ENCODE results near the gene RAD23A. TPM values are rescaled to one million over a fixed set of nuclear protein-coding genes. Genes with fewer than 3 reads are reported as not detected.
A peak's percentile ranks its signal among the peaks of the same experiment; 100 is the strongest.

RAD23A gene
- total and polyA plus RNA-seq, 9 of the 15 experiments (the other 6 are each of a cell fraction or from before 2014, with no cell fraction given), result 9.5 to 181 (median 101) TPM

GRCh38 chr19:12937093-12937926 lies 8.4 kb upstream of the RAD23A start (continued):
- no peak for TF ChIP-seq KAT2B (IDR thresholded peaks at IDR 0.05; ENCODE audit: low read depth, low read length)
- no peak for TF ChIP-seq ZNF57 (CRISPR knock-in tag; IDR thresholded peaks at IDR 0.05)
- no peak for TF ChIP-seq HLTF (IDR thresholded peaks at IDR 0.05)
- TF ChIP-seq KLF16 (IDR thresholded peaks at IDR 0.05), result no peak
- TF ChIP-seq, protein P1, sequence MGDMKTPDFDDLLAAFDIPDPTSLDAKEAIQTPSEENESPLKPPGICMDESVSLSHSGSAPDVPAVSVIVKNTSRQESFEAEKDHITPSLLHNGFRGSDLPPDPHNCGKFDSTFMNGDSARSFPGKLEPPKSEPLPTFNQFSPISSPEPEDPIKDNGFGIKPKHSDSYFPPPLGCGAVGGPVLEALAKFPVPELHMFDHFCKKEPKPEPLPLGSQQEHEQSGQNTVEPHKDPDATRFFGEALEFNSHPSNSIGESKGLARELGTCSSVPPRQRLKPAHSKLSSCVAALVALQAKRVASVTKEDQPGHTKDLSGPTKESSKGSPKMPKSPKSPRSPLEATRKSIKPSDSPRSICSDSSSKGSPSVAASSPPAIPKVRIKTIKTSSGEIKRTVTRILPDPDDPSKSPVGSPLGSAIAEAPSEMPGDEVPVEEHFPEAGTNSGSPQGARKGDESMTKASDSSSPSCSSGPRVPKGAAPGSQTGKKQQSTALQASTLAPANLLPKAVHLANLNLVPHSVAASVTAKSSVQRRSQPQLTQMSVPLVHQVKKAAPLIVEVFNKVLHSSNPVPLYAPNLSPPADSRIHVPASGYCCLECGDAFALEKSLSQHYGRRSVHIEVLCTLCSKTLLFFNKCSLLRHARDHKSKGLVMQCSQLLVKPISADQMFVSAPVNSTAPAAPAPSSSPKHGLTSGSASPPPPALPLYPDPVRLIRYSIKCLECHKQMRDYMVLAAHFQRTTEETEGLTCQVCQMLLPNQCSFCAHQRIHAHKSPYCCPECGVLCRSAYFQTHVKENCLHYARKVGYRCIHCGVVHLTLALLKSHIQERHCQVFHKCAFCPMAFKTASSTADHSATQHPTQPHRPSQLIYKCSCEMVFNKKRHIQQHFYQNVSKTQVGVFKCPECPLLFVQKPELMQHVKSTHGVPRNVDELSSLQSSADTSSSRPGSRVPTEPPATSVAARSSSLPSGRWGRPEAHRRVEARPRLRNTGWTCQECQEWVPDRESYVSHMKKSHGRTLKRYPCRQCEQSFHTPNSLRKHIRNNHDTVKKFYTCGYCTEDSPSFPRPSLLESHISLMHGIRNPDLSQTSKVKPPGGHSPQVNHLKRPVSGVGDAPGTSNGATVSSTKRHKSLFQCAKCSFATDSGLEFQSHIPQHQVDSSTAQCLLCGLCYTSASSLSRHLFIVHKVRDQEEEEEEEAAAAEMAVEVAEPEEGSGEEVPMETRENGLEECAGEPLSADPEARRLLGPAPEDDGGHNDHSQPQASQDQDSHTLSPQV (IDR thresholded peaks at IDR 0.05), result 0 out of 2 replicates have a peak, but pooled peaks have one; percentile 53
- peak; percentile 4; the same call in 1 of the 2 replicates for TF ChIP-seq TAL1 (IDR thresholded peaks at IDR 0.05)
- no peak for TF ChIP-seq FOXM1 (IDR thresholded peaks at IDR 0.05; ENCODE audit: low read depth)
- TF ChIP-seq FOXM1 (CRISPR knock-in tag; IDR thresholded peaks at IDR 0.05; ENCODE audit: low read depth), result 0 out of 2 replicates have a peak, but pooled peaks have one; percentile 9
- TF ChIP-seq THAP12 (CRISPR knock-in tag; IDR thresholded peaks at IDR 0.05), result no peak
- no peak for TF ChIP-seq ZKSCAN3 (CRISPR knock-in tag; IDR thresholded peaks at IDR 0.05)
- TF ChIP-seq MLLT1 (IDR thresholded peaks at IDR 0.05), result no peak
- no peak for TF ChIP-seq NFATC3 (IDR thresholded peaks at IDR 0.05)
- no peak for TF ChIP-seq ZNF3 (CRISPR knock-in tag; IDR thresholded peaks at IDR 0.05)
- no peak for TF ChIP-seq HDGF (IDR thresholded peaks at IDR 0.05)
- TF ChIP-seq, protein P2, sequence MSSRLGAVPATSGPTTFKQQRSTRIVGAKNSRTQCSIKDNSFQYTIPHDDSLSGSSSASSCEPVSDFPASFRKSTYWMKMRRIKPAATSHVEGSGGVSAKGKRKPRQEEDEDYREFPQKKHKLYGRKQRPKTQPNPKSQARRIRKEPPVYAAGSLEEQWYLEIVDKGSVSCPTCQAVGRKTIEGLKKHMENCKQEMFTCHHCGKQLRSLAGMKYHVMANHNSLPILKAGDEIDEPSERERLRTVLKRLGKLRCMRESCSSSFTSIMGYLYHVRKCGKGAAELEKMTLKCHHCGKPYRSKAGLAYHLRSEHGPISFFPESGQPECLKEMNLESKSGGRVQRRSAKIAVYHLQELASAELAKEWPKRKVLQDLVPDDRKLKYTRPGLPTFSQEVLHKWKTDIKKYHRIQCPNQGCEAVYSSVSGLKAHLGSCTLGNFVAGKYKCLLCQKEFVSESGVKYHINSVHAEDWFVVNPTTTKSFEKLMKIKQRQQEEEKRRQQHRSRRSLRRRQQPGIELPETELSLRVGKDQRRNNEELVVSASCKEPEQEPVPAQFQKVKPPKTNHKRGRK (tag; IDR thresholded peaks at IDR 0.05), result peak; percentile 59

Data from K562 (cell line).